Stimulated activated CD4-positive, alpha-beta T cell treated with anti-CD3 and anti-CD28 coated beads, Interleukin-15, amount 100 ng/mL, for 24 hours (primary cell): ENCODE results near the gene VOPP1.

Experiments used
- DNase-seq: peaks from one replicate; pipeline ENCODE4 v3.0.0-alpha.2; 2020

Gene VOPP1

DNA sequence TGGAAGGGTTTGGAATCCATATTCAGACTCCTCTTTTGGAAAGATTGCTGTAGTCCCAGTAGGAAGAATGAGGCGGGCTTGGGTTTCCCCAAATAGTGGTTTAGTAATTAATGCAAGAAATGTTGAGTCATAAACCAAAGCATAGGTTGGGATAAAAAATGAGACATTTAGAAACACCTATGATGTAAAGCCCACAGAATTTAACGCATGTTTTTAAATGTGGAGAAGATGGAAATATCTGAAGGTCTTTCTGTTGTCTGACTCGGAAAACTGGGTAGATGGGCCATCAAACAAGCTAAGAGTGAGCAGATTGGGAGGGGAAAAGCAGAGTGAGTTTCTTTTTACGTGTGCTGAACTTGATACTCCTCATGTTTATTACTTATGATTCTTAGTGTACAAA lies 145.0 kb downstream of the VOPP1 start:
- DNase-seq: no peak

DNA sequence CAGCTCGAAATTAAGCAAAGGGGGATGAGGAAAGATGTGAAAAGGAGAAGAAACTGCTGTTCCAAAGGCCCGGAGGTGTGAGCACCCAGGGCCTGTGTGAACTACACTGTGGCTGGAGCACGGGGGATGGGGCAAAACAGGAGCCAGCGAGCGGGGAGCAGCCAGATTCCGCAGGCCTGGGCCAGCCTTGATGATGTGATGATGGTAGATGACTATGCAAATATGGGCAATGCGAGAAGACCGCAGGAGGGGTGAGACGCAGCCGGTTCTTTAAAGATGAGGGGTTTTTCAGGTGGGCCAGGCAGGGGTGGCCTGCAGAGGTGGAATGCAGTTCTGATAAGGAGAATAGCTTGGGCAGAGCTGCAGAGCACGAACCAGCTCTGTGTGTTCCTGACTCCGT lies 145.6 kb downstream of the VOPP1 start:
- no peak for DNase-seq

GRCh38 chr7:55425141-55425752 lies 147.1 kb downstream of the VOPP1 start:
- DNase-seq: no peak

- DNase-seq: no peak
Measured at GRCh38 chr7:55423891-55424290, 148.4 kb downstream of the VOPP1 start.

DNA sequence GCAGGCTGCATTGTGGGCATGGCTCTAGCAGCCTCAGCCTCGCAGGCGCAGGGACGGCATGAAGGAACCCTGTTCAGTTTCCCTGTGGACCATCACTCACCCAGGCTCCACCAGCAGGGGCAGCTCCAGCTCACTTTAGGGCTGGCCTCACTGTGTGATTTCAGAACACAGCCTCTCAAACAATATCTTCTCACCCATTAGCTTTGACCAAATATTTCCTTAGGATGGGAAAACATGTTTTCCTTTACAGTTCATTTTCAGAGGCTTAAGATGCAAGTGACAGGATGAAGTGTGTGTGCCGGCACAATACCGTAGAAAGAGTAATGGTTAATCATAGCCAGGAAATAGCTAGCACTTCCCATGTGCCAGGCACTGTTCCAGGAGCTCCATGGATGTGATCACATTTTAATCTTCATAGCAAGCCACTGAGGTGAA lies 149.0 kb downstream of the VOPP1 start:
- no peak for DNase-seq
